Effector memory CD8-positive, alpha-beta T cell (primary cell): Measurements from ENCODE around the gene MYPN.
"Not testable (repeated sequence)": the region's sequence is repeated elsewhere in the genome, so short reads cannot be mapped to it uniquely, and the experiment has no call there.

Source experiments
- ATAC-seq: fragments of 150-1000 bp; cut with Tn5 transposase; replicated peaks from 2 replicates; pipeline ENCODE4 v1.10.0; 2021; ENCODE audit warnings: mild to moderate bottlenecking, moderate library complexity
- DNase-seq, 3 experiments: peaks; one replicate each; pipeline ENCODE4 v3.0.0; 2021
- H3K27ac Mint-ChIP-seq, 2 donors: one replicate each; pipeline ENCODE4 v1.8.0; 2022; ENCODE audit warnings: mild to moderate bottlenecking in 2 of 2, mixed read lengths in 2 of 2, moderate library complexity in 2 of 2
- H3K27me3 Mint-ChIP-seq, 2 donors: one replicate each; pipeline ENCODE4 v1.8.0; 2022; ENCODE audit warnings: mixed read lengths in 2 of 2
- H3K36me3 Mint-ChIP-seq: one replicate; pipeline ENCODE4 v1.8.0; 2022; ENCODE audit warnings: mild to moderate bottlenecking, moderate library complexity, mixed read lengths; ENCODE audit not compliant: insufficient read depth
- H3K4me1 Mint-ChIP-seq, 2 donors: one replicate each; pipeline ENCODE4 v1.8.0; 2022; ENCODE audit warnings: low read depth in 2 of 2, mixed read lengths in 2 of 2
- H3K4me3 Mint-ChIP-seq, 2 donors: one replicate each; pipeline ENCODE4 v1.8.0; 2022; ENCODE audit warnings: mild to moderate bottlenecking in 2 of 2, mixed read lengths in 2 of 2, moderate library complexity in 2 of 2
- H3K9me3 Mint-ChIP-seq, 2 donors: one replicate each; pipeline ENCODE4 v1.8.0; 2022; ENCODE audit warnings: mixed read lengths in 2 of 2
- total RNA-seq, 9 experiments: gene quantifications; one replicate each; lab custom pipeline; 2026; lab: John Stamatoyannopoulos, UW

MYPN gene
- total RNA-seq = 0 to 0.07 (median 0) reads per million in 9 experiments

DNA sequence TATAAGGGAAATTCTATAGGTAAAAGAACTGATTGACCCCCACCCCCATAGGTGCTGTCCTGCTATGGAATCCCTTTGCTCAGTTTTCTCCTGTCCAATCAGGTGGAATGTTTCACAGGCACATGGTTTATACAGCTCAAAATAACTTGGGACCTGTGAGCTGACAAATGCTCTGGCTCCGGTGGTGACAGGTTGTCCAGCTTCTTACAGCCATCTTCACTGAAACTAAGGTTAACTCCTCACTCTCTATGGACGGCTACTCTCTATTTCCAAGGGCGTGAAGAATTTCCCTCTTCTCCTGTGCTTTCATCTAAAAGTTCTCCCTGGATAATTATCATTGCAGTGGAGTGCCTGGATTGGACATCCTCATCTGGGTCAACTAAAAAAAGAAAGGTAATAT, at the start of gene MYPN:
MYPN (plus strand) TSS at position 158 of the 400 bp plus-strand sequence. CDS start 11,951 bp downstream, outside the sequence.
- no peak within 1 kb of the TSS for H3K4me3 Mint-ChIP-seq
- ATAC-seq (no peak), DNase-seq (no peak)
- no peaks in the 10 kb centered on the region for H3K9me3 Mint-ChIP-seq
- no peak within 1 kb of the TSS for H3K27ac Mint-ChIP-seq
- H3K27me3 Mint-ChIP-seq = peaks cover 0 to 9% of the 10 kb centered on the region in 2 donors
- no peaks in the 10 kb centered on the region for H3K4me1 Mint-ChIP-seq
- no peaks in the 10 kb centered on the region for H3K36me3 Mint-ChIP-seq

DNA sequence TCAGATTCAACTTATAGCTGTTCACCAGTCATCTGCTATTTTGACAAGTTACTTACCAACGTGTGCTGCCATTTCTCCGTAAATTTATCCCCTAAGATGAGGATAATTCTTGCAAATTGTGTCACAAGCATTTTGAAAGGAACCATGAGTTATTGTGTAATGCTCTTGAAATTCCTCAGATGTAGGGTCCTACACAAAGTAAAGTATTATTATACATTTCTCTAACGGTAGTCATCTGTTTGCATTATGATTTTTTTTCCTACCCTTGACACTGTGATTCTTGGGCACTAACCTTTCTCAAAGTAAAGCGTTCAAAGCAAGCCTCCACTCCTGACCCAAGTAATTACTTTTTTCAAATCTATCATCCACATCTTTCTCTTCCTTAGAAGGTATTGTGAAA, 42.3 kb upstream of the MYPN start:
- no peak for DNase-seq
- Mint-ChIP-seq H3K36me3 (peaks cover 31% of the 10 kb centered on the region), H3K27me3 (no peaks in the 10 kb centered on the region), H3K4me3 (no peak overlapping the region), H3K9me3 (no peaks in the 10 kb centered on the region), H3K27ac (peak overlapping the region; percentile 38 to 66), H3K4me1 (peaks cover 21 to 42% of the 10 kb centered on the region in 2 donors)
- no peak for ATAC-seq

GRCh38 chr10:68067508-68067907, 41.8 kb upstream of the MYPN start:
- Mint-ChIP-seq H3K4me1 (peaks cover 19 to 38% of the 10 kb centered on the region in 2 donors), H3K9me3 (no peaks in the 10 kb centered on the region), H3K27ac (peak overlapping the region; percentile 38 to 81), H3K36me3 (peaks cover 31% of the 10 kb centered on the region), H3K27me3 (no peaks in the 10 kb centered on the region), H3K4me3 (no peak overlapping the region)
- DNase-seq (no peak), ATAC-seq (no peak)

DNA sequence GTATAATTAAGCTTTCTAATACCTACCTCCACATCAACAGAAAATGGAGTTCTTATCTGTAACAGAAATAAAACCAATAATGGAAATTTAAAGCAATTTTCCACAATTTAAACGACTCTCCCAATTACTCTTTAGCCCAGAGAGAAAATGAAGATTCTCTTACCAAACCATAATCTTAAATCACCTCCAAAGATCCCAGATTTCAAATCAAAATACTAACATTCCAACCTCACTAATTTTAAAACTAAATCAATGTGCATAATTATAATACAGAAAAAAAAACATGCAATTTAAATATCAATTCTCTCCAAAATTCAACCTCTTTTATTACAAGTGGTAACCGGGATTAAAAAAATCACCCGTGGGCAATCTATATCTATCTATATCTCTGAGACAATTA, 35.7 kb upstream of the MYPN start:
- peaks cover 35% of the 10 kb centered on the region for H3K36me3 Mint-ChIP-seq
- no peak for ATAC-seq
- peak overlapping the region; percentile 93 to 96 for H3K4me3 Mint-ChIP-seq
- H3K9me3 Mint-ChIP-seq = no peaks in the 10 kb centered on the region
- no peaks in the 10 kb centered on the region for H3K27me3 Mint-ChIP-seq
- H3K27ac Mint-ChIP-seq = peak overlapping the region; percentile 92 to 95
- peaks cover 22 to 43% of the 10 kb centered on the region in 2 donors for H3K4me1 Mint-ChIP-seq
- DNase-seq = no peak

- H3K36me3 Mint-ChIP-seq = peaks cover 35% of the 10 kb centered on the region
These were observed 35.1 kb upstream of the MYPN start for GRCh38 chr10:68074031-68074774.

DNA sequence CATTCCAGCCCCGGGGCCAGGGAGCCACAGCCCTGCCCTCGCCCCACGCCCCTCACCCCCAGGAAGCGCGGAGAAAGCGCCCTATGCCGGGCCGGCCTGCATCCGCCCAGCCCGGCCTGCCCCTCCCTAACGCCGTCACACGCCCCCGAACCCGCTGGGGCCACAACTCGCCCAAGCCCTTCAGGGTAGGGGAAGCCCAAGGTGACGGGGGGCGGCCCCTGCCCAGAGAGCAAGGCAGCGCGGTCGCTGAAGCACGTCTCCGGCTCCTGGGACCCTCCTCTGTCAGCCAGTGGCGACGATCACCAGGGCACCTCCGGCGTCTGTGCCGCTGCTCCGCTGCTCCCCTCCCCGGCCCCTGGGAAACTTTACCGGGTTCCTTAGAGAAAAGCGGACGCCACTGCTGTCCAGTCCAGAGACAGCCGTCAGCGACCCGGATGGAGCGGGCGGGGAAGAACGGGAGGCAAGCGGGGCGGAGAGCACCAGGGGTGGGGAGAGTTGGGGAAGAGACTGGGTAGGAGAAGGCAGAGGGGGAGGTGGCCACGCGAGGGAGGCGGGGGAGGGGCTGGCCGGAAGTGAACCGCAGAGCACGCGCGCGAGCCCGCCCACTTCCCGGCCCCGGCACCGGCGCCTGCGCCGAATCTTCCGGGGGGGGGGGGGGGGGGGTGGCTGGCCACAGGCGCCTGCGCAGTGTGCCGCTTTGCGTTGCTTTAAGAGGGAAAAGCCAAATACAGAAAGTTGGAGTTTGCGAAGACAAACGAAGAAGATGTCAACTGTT, 34.3 kb upstream of the MYPN start, which contains the start of gene HERC4:
HERC4 (minus strand) TSS at position 509 of the 775 bp plus-strand sequence. CDS start 2,175 bp downstream, outside the sequence.
- DNase-seq (peak; percentile 80 to 83 (median 82)), ATAC-seq (peak; percentile 84)
- H3K4me3 Mint-ChIP-seq = peak within 1 kb of the TSS; percentile 93 to 96
- H3K27ac Mint-ChIP-seq = peak within 1 kb of the TSS; percentile 92 to 95
- no peaks in the 10 kb centered on the region for H3K9me3 Mint-ChIP-seq
- no peaks in the 10 kb centered on the region for H3K27me3 Mint-ChIP-seq
- peaks cover 30% of the 10 kb centered on the region for H3K36me3 Mint-ChIP-seq
- H3K4me1 Mint-ChIP-seq = peaks cover 20 to 38% of the 10 kb centered on the region in 2 donors

More at GRCh38 chr10:68074031-68074774, 35.1 kb upstream of the MYPN start:
- DNase-seq (no peak), ATAC-seq (no peak)
- Mint-ChIP-seq H3K4me3 (peak overlapping the region; percentile 93 to 96), H3K4me1 (peaks cover 22 to 43% of the 10 kb centered on the region in 2 donors), H3K27ac (peak overlapping the region; percentile 92 to 95), H3K27me3 (no peaks in the 10 kb centered on the region), H3K9me3 (no peaks in the 10 kb centered on the region)

DNA sequence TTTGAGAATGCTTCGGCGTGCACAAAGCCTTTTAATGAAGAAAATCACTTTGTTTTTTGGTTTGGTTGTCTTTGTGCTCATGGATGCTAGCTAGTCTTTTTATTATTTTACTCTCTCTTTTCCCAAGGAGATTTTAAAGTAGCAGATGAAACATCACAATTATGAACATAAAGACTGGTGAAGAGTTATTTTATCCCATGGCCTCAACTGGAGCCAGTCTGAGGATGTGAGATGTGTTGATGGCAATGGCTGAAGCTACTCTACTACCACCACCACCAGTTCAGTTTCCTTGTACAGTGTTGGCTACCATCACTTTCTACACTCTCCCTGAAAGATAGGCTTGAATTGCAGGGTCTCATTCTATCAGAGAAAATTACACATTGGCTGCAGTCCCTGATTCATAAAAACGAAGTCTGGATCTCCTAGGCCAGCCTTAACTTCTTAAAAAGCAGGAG, 33.7 kb upstream of the MYPN start:
- Mint-ChIP-seq H3K9me3 (no peaks in the 10 kb centered on the region), H3K36me3 (peaks cover 26% of the 10 kb centered on the region), H3K4me3 (peak overlapping the region; percentile 93 to 96), H3K4me1 (peaks cover 20 to 37% of the 10 kb centered on the region in 2 donors), H3K27me3 (no peaks in the 10 kb centered on the region), H3K27ac (peak overlapping the region; percentile 92 to 95)
- ATAC-seq (no peak), DNase-seq (no peak)

GRCh38 chr10:68076081-68076480, 33.2 kb upstream of the MYPN start:
- not testable (repeated sequence) for ATAC-seq, DNase-seq, H3K27ac Mint-ChIP-seq, H3K27me3 Mint-ChIP-seq, H3K9me3 Mint-ChIP-seq
- peaks cover 15 to 32% of the 10 kb centered on the region in 2 donors for H3K4me1 Mint-ChIP-seq
- peaks cover 21% of the 10 kb centered on the region for H3K36me3 Mint-ChIP-seq
- H3K4me3 Mint-ChIP-seq = peak overlapping the region; percentile 10 to 96

DNA sequence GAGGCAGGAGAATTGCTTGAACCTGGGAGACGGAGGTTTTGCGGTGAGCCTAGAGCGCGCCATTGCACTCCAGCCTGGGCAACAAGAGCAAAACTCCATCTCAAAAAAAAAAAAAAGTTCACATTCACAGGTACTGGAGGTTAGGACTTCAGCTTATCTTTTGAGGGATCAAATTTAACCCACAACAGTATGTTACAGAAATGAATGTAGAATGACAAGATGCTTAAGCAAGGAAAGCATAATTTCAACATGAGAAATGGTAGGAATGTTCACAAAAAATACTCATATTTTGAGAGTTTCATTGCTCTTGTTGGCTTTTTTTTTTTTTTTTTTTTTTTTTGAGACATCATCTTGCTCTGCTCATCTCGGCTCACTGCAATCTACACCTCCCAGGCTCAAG, 32.3 kb upstream of the MYPN start:
- peaks cover 11 to 24% of the 10 kb centered on the region in 2 donors for H3K4me1 Mint-ChIP-seq
- H3K9me3 Mint-ChIP-seq = no peaks in the 10 kb centered on the region
- H3K27ac Mint-ChIP-seq = no peak overlapping the region
- no peak overlapping the region for H3K4me3 Mint-ChIP-seq
- ATAC-seq = no peak
- no peaks in the 10 kb centered on the region for H3K27me3 Mint-ChIP-seq
- no peak for DNase-seq
- H3K36me3 Mint-ChIP-seq = peaks cover 15% of the 10 kb centered on the region

DNA sequence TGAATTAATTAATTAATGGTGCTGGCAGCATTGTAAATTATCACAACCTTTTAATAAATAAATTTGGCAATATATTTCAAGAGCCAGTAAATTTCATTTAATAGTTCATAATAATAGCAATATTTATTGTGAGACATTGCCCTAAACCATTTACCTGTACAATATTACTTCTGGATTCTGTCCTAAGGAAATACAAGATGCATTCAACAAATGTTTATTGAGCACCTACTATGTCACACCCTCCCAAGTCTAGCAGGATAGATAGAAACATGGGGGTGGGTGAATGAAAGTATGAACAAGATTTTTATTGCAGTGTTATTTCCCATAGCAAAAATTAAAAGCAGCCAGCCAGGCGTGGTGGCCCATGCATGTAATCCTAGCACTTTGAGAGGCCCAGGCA, 29.9 kb upstream of the MYPN start:
- Mint-ChIP-seq H3K9me3 (no peaks in the 10 kb centered on the region), H3K27me3 (no peaks in the 10 kb centered on the region), H3K4me1 (peaks cover 0 to 6% of the 10 kb centered on the region in 2 donors), H3K36me3 (peaks cover 9% of the 10 kb centered on the region), H3K4me3 (no peak overlapping the region), H3K27ac (no peak overlapping the region)
- ATAC-seq (no peak), DNase-seq (no peak)

- Mint-ChIP-seq H3K9me3 (no peaks in the 10 kb centered on the region), H3K27me3 (no peaks in the 10 kb centered on the region), H3K4me3 (no peak overlapping the region), H3K36me3 (no peaks in the 10 kb centered on the region), H3K4me1 (no peaks in the 10 kb centered on the region), H3K27ac (no peak overlapping the region)
- DNase-seq = no peak
- no peak for ATAC-seq
These were observed 28.3 kb upstream of the MYPN start for GRCh38 chr10:68080853-68081431.

DNA sequence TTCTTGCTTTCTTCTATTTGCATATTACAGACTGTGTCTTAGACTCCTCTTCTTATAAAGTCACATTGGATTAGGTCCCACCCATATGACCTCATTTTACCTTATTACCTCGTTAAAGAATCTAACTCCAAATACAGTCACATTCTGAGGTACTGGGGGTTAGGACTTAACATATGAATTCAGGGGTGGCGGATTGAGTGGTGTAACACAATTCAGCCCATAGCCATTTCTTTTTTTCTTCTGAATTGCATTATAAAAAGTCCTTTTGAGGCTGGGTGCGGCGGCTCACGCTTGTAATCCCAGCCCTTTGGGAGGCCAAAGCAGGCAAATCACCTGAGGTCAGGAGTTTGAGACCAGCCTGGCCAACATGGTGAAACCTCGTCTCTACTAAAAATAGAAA, 27.4 kb upstream of the MYPN start:
- Mint-ChIP-seq H3K36me3 (no peaks in the 10 kb centered on the region), H3K27me3 (no peaks in the 10 kb centered on the region), H3K27ac (no peak overlapping the region), H3K4me1 (no peaks in the 10 kb centered on the region), H3K9me3 (no peaks in the 10 kb centered on the region), H3K4me3 (no peak overlapping the region)
- ATAC-seq = no peak
- DNase-seq = no peak

GRCh38 chr10:68082872-68083271, 26.4 kb upstream of the MYPN start:
- H3K27ac Mint-ChIP-seq = no peak overlapping the region
- H3K4me1 Mint-ChIP-seq = peaks cover 0 to 2% of the 10 kb centered on the region in 2 donors
- DNase-seq (no peak), ATAC-seq (no peak)
- no peaks in the 10 kb centered on the region for H3K9me3 Mint-ChIP-seq
- no peaks in the 10 kb centered on the region for H3K27me3 Mint-ChIP-seq
- no peak overlapping the region for H3K4me3 Mint-ChIP-seq
- H3K36me3 Mint-ChIP-seq = no peaks in the 10 kb centered on the region
